HK-2 (cell line): ENCODE measurements around the gene INPP5A.
"Not testable (repeated sequence)": the region's sequence is repeated elsewhere in the genome, so short reads cannot be mapped to it uniquely, and the experiment has no call there.

Source experiments
- DNase-seq: peaks from one replicate; pipeline ENCODE4 v3.0.0-alpha.2; 2018; ENCODE audit not compliant: unreplicated experiment

The INPP5A gene

DNA sequence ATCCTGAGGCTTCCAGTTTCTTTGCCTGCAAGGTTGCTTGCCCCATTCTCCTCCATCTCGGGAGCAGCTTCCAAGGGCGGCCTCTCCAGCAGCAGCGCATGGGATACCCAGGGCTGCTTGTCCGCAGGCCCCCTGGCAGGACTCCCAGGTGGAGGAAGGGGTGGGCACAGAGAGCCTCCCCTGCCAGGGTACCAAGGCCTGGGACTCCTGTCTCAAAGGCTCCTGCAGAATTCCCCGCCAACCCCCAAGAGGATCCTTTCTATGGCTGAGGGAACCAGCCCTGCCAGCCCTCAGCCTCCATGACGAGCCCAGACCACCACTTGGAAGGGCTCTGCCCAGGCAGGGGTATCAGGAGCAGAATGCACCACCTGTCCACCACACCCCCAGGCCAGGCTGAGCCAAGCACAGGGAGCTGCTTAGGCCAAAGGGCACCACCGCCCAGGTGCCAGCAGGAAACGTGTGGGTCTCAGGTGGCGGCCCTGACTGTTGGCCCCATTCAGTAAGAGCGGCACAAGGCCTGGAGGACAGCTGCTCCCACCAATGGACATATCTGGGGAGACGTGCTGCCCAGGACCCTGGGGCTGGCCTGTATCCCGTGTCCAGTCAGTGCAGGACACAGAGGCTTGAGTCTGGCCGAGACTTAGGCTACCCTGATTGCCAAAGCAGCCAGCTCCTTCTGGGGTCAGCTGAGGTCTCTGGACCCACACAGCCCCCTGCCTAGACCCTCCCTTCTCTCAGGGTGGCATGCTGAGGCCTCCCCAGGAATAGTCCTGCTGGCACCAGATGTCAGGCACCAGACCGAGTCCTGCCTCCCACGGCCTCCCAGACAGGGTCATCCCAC, 33.8 kb upstream of the INPP5A start:
- no peak for DNase-seq

DNA sequence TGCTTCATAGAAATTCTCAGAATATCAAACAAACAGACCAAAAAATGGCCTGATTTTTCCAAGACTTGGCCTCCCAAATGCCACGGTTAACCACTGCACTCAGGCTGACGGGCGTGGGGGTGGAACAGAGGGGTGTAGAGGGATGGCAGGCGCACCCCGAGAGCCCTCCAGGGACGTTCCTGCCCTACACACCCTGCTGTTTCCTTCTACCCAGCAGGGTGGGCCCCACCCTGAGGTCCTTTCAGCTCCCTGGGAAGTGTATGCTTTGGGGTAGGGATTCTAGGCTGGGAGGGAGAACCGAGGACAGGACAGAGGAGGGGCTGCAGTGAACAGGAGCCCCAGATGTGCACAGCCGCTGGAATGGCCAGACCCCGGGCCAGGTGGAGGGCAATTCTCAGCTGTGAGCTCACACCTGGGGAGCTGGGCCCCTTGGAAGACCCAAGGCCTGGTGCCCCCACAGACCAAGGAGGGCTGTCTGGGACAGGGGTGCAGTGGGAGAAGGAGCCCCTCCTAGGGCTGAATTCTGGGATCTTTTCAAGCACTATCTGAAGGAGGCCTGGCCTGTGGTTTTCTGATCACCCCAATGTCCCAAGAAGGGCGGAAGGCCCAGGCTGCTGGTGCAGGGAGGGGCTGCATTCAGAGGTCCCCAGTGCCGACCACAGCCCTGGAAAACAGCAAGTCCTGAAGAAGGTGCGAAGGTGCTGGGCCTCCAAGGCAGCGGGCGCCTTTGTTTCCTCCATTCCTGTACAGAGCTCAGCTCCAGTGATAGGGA, 32.9 kb upstream of the INPP5A start:
- no peak for DNase-seq

DNA sequence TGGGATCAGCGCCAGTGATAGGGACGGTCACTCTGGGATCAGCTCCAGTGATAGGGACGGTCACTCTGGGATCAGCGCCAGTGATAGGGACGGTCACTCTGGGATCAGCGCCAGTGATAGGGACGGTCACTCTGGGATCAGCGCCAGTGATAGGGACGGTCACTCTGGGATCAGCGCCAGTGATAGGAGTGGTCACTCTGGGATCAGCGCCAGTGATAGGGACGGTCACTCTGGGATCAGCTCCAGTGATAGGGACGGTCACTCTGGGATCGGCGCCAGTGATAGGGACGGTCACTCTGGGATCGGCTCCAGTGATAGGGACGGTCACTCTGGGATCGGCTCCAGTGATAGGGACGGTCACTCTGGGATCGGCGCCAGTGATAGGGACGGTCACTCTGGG, 32.0 kb upstream of the INPP5A start:
- not testable (repeated sequence) for DNase-seq

DNA sequence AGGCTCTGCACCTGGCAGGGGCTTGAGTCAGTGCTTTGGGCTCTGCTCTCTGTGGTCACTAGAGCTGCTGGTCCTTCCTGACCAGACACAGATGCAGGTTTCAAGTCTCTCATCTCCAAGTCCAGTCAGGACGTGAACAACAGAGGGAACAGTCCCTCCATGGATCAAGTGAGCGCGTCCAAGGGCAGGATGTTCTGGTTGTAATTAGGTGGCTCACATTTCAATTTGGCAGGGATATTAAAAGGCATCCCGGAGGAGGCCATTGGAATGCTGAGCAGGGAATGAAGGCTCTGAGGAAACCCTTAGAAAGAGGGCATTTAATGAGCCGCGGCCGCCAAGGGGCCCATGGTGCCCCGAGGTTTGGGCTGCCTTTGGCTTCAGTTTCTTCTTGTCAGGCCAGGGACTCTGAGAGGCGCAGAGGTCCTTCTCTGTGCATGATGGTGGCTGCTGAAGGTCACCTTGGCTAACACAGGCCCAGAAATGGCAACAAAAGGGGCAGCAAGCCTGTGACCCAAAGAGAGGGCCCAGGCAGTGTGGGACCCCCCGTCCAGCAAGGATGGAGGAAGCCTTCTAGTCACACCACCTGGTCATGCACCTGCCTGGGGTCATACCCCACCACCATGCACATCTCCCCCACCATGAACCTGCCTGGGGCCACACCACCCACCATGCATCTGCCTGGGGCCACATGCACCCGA, 30.7 kb upstream of the INPP5A start:
- DNase-seq, result no peak

DNA sequence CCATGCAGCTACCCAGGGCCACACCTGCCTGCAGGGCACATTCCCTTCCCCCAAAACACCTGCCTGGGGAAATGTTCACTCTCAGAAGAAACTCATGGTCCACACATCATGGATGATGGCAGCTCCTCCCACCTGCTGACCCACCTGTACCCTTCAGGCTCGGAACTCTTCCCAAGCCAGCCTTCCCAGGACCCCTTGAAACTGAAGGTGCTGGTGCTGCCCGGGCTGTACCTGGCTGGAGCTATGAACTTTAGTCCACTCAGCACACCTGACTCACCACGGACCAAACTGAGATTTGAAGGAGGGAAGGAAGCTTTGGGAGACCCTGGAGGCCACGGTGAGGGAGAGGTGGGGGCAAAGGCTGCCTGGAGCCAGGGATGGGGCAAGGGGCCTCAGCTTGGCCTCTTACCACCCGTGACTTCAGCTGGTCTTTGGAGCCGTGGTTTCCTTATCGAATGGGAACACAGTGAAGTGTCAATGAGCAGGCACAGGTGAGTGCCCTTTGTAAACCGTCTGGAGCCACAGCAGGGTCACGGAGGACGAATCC, 30.1 kb upstream of the INPP5A start:
- DNase-seq, result no peak

DNA sequence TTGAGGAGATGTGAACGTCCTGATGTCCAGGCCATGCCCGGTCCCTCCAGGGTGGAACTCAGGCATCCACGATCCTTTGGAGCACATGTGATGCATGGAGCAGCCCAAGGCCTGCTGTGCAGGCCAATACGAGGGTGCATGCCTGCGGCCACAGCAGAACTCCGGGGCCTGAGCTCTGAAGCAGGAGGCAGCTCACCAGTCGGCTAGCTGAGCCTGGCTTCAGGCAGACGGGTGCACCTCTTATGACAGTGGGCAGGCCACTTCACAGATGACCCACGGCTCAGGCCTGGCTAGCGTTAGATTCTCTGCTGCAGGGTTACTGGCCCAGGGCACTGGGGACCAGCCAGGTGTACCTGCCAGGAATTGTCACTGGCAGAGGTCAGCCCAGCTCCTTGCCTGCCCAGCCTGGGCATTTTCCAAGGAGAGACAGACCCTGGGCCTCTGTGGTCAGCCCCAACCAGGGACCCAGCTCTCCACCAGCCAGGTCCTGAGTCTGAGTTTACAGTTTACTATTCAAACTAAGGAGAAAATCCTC, 29.6 kb upstream of the INPP5A start:
- DNase-seq, result no peak

DNA sequence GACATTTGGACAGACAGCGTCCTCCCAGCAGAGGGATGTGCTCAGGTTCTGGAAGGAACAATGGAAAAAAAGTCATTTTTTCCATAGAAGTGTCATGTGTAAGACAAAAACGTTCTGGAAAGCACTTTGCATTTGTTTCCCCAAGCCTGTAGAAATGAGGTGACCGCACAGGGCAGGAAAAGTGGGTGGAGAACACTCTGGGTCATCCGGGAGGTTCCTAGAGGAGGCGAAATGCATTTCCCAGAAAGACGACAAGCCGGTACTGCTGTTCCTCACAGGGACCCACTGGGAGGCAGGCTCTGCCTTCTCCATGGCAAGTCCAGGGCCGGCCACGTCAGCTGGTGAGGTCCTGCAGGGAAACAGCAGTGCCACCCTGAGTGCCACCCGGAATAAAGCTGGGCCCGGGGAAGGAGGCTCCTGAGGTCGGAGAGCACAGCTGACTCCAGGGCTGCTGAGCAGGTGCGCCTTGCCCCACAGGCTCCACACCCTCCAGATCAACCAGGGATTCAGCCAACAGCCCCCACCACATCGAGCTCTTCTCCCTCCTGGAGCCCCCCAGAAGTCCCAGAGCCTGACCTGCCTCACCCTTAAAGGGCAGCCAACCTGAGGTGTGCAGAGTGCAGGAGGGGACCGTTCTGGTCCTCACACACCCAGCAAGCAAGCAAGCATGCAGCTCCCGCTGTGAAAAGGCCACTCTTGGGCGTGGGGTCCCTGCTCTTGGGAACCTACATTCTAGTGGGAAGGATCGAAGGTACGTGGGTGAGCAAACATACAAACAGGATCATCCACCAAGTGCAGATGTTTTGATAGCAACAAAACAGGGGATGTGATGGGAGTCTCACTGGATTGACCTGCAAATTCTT, 28.8 kb upstream of the INPP5A start:
- no peak for DNase-seq

DNA sequence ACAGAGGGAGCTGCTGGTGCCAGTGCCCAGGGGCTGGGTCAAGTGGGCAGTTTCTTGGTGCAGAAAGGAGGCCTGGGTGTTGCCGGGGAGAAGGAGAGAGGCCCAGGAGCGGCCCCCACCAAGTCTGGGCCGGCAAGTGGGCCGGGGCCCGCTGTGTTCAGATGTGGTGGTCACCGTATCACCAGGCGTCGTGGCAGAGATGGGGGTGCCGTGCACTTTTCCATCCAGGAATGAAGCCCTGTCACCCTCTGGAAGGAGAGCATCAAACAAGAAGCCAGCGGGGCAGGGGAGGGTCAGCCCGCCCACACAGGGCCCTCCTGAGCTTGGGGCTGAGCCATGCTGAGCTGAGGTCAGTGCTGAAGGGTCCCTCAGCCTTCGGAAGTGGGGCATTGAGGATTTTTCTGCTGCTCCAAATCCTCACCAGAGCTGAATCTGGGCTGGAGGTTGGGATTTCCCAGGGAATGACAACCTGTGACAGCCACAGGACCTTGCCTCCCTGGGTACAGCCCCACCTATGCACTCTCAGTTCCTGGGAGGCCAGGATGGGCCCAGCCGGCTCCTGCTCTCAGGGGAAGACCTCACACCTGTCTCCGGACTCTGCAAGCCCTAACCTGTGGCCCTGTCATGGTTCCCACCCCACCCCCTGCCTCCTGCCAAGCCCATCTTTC, 27.9 kb upstream of the INPP5A start:
- no peak for DNase-seq

DNA sequence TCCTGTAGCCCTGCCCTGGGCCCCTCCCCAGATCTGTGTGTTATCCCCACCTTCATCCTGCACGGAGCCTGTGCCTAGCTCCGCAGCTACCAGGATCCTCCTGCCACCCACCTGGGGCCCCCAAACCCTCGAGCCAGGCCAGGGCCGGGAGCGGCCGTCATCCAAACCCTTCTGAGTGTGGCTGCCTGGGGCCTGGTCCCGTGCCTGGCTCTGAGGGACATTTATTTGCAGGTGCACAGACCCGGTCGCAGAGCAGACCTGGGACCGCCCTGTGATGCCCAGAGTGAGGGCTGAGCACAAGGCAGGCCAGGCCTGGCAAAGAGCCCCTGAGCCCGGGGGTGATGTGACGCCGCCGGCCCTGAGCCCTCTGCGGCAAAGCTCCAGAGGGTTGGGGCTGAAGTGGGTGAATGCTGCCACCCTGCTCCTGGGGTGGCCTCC, 27.4 kb upstream of the INPP5A start:
- no peak for DNase-seq

DNA sequence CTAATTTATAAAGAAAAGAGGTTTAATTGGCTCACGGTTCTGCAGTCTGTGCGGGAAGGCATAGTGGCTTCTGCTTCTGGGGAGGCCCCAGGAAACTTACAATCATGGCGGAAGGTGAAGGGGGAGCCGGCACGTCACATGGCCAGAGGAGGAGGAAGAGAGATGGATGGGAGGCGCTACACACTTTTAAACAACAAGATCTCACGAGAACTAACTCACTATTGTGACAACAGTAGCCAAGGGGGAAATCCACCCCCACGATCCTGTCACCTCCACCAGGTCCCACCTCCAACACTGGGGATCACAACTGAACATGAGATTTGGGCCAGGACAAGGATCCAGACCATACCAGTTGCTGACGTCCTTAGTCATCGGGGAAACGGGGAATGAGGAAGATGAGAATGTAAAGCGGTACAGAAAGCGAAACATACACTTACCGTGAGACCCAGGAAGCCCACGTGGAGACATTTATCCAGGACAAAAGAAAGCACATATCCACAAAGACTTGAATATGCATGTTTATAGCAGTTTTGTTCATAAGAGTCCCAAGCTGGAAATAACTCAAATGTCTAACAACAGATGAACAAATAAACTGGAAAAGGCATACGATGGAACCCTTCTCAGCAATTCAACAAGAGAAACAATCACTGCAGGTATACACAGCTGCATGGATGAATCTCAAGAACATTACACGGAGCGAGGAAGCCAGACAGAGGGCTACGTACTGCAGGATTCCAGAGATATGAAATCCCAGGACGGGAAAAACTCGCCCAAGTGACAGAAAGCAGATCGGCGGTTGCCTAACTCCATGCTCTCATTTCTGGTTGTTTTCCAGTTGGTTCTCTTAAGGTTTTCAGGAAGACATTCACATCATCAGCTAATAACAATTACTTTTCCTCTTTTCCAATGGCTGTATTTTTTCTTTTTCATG, 26.2 kb upstream of the INPP5A start:
- DNase-seq, result no peak

DNA sequence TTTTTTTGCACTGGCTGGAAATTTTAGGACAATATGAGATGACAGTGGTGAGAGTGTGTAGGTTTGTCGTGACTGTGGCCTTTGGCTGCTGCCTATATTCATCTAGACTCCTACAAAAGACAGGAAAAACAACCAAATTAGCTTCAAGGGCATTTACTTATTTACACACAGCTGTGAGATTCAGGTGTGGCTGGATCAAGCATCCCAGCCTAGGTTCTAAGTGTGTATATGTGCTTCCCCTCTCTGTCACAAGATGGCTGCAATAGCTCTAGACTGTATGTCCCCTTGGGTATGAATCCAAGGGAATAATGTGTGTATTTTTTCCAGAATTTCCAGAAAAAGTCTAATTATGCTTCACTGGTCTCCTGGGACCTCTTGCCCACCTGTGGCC, 25.5 kb upstream of the INPP5A start:
- no peak for DNase-seq

DNA sequence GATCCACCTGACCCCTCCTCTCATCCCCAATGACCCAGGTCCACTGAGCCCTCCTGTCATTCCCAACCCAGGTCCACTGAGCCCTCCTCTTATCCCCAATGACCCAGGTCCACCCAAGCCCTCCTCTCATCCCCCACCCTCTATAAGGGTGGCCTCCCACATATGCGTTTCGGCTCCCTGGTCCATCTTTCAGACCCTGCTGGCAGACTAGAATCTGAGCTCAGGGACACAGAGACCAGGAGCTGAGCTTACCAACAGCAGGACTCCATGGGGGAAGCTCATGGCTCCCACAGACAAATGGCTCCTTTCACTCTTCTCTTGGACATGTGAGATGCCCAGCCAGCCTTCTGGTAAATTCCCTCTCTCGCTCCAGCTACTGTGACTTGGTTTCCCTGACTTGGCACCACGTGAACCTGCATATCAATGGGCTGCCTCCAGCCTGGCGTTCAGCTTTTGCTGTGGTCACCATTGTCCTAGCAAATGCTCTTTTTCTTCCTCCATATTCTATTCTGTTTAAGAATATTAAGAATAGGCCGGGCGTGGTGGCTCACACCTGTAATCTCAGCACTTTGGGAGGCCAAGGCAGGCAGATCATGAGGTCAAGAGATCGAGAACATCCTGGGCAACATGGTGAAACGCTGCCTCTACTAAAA, 24.8 kb upstream of the INPP5A start:
- DNase-seq, result no peak

DNA sequence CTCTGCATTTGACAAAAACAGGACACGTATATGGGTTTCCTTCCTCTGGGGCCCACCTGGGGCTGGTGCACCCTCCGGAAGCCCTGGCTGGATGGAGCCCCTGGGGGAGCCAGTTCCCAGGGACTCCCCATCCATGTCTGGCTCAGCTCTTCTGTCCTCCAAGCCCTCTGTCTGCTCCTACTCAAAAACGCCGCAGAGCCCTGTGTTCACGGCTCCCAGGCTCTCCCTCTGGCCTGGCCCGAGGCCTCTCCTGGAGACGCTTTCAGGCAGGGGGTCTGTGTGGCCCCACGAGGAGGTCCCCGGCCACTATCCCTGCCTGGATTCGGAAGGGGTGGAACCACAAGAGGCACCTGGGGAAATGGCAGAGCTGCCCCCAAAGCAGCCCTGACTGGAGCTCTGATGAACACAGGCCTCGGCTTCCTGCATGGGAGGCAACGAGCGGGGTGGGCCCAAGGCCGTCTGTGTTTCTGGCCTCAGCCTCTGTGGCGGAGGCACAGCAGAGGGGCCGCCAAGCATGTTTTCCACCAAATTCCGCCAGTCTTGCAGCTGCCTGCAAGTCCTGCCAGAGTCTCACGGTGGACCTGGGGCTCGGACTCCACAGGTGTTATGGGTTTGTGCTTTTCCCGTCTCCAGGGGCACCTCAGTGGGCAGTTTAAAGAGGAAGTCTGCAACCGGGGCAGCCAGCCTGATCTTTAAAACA, 22.6 kb upstream of the INPP5A start:
- no peak for DNase-seq

DNA sequence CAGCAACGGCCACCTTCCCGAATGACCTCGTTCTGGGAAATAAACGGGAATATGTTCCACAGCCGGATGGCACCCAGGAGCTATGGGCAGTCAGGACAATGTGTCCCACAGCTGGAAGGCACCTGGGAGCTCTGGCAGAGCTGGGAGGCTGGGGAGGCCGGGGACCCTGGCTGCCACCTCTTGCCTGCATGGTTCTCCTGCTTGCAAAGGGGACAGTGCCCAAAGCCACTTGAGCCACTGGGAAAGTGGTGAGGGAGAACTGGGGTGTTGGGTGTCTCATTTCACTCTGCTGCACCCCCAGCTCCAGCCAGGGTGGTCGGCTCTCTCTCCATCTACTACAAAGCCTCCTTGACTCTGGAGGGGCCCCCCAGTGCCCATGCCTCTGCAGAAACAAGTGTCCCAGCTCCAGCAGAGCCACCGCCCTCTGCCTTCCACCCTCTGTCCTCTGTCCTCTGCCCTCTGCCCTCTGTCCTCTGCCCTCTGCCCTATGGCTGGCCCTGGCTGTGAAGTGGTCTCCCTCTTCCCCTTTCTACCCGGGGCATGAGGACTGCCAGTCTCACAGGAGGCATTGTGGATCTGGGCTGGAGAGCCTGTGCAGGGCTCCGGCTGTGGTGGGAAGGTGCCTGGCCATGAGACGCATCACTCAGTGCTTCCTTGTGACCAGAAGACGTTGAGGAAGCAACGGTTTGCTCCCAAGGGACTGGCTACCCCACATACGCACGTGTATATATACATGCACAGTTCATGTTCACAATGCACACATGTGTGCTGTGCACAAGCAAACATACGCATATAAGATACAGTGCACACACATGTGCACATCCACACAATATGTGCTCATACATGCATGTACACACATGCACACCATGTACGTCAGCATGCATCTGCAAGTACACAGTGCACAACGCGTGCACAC, 21.5 kb upstream of the INPP5A start:
- no peak for DNase-seq

DNA sequence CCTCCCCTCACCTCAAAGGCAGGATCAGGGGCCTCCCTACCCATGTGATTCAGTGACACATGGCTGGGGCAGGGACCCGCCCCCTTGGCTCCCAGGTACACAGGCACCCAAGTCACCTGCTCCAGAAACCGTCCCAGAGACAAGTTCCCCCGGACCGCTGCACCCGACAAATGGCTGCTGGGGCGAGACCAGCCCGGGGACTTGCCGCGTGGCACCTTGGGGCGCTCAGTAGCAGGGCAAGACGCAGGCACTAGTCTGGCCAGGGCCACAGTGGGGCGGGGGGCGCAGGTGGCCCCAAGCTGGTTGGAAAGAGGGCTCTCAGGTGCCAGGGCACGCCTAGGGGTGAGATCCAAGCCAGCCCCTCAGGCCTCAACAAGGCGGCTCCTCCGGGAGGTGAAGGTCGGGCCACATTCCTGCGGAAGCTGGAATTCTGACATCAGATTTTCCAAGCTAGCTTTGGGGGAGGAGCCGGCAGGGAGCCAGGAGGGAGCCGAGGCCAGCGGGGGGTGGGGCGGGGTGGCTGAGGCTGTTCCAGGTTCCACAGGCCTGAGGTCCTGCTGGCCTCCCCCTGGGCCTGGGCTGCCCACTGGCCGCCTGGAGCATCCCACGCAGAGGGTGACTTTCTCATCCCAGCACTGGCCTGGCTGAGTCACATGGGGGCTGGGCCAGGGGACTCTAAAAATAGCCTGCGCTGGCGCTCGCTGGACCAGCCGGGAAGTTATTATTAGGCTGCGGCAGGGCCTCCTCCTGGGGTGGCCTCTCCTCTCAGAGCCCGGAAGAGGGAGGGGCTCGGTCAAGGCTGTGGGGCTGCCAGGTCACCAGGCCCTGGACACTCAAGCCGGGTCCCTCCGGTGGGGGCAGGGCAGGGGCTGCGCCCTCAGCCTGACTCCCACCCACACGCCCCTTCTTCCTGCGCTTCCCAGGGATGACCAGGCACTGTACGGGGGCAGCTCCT, 20.5 kb upstream of the INPP5A start:
- DNase-seq, result peak; percentile 98

DNA sequence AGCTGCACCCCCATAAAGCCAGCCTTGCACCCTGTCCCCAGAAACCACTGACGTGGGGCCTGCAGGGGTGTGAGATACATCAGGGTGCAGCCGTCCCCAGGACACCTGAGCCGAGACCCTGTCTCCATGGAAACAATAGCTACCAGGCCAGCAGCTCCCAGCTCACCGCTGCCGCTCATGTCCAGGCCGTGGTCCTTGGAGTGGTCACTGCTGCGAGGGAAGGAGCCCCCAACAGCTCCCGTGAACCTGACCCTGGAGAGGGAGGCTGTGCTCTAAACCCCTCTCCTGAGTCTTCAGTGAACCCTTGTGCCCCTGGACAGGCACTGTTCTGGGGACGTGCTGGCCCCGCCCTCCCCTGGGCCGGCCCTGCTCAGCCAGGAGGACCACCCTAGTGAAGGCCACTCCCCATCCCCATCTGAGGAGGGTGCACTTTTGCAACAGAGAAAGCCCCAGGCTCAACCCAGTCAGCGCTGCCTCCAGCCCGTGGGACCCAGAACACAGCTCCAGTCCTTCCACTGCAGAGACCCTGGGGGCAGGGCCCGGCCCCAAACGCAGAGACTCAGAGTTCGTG, 19.6 kb upstream of the INPP5A start:
- DNase-seq, result no peak
